Endothelial cell of umbilical vein (primary cell): ENCODE data around the gene NIPBL. TPM values are rescaled to one million over a fixed set of nuclear protein-coding genes. Genes with fewer than 3 reads are reported as not detected.

Source experiments
- BruUV-seq: library from RNA; stranded (reverse); fragments of 400-500 nt; replicated peaks from 2 replicates; lab custom pipeline; 2021; lab: Mats Ljungman, UMichigan
- CTCF ChIA-PET: fragments of 300-600, 350-600 bp; sonication (Branson Sonifier 250); formaldehyde crosslinking; loops from one replicate; lab custom pipeline; 2021; ENCODE audit warnings: antibody characterized with exemption, inconsistent platforms; lab: Charles Lee
- POLR2A ChIA-PET: fragments of 300-600, 350-600 bp; sonication (Branson Sonifier 250); formaldehyde crosslinking; loops from one replicate; lab custom pipeline; 2021; ENCODE audit warnings: antibody characterized with exemption, inconsistent platforms; lab: Charles Lee
- DNase-seq: peaks from one replicate; pipeline ENCODE4 v3.0.0-alpha.2; 2011; ENCODE audit warnings: low read depth, low spot score
- FAIRE-seq: peaks from 2 replicates; lab custom pipeline; 2011; peaks lifted over from hg19 to GRCh38; lab: Jason Lieb, UNC
- H2AFZ ChIP-seq: 2 replicates; pipeline ENCODE4 v1.6.0; 2012; ENCODE audit warnings: low read depth, low read length, control low read depth, inconsistent platforms
- H3K27ac ChIP-seq: 2 replicates; pipeline ENCODE4 v1.5.1; 2011; ENCODE audit warnings: low read depth, mild to moderate bottlenecking, control low read depth, low read length, moderate library complexity; ENCODE audit not compliant: insufficient read depth
- H3K27me3 ChIP-seq, 2 experiments: 2 replicates each; pipeline versions ENCODE4 v1.6.0 to v1.6.1; 2011; ENCODE audit warnings: low read length in 2 of 2, mixed read lengths in 1 of 2; ENCODE audit not compliant: control insufficient read depth in 2 of 2, insufficient read depth in 2 of 2
- H3K36me3 ChIP-seq, 2 experiments: 2 replicates in 1 of 2; 3 replicates in 1 of 2; pipeline ENCODE4 v1.5.1; 2011; ENCODE audit warnings: low read length in 2 of 2, mild to moderate bottlenecking in 1 of 2, moderate library complexity in 1 of 2; ENCODE audit not compliant: control insufficient read depth in 2 of 2, insufficient read depth in 2 of 2; ENCODE audit errors: extremely low read depth in 1 of 2
- H3K4me1 ChIP-seq: 3 replicates; pipeline ENCODE4 v1.5.1; 2011; ENCODE audit warnings: mild to moderate bottlenecking, low read length; ENCODE audit not compliant: control insufficient read depth, insufficient read depth; ENCODE audit errors: extremely low read depth
- H3K4me2 ChIP-seq: 2 replicates; pipeline ENCODE4 v1.6.1; 2011; ENCODE audit warnings: low read length, control low read depth, mixed read lengths; ENCODE audit not compliant: insufficient read depth
- H3K4me3 ChIP-seq, 3 experiments: fragments of 200-600 bp in 1 of 3; sonication (generic), shearing (Covaris generic) in 1 of 3; replicated peaks in 1 of 3; 2 replicates each; pipeline ENCODE4 v1.5.1; 2011 to 2016; ENCODE audit warnings: control low read depth in 3 of 3, low read length in 3 of 3, mild to moderate bottlenecking in 2 of 3, inconsistent platforms in 1 of 3, low read depth in 1 of 3, moderate library complexity in 1 of 3; ENCODE audit not compliant: insufficient read depth in 1 of 3
- H3K79me2 ChIP-seq: 2 replicates; pipeline ENCODE4 v1.6.0; 2012; ENCODE audit warnings: low read length, inconsistent platforms; ENCODE audit not compliant: control insufficient read depth, insufficient read depth
- H3K9ac ChIP-seq: replicated peaks from 2 replicates; pipeline ENCODE3; 2011; ENCODE audit warnings: low read length, control low read depth; ENCODE audit not compliant: insufficient read depth; ENCODE audit errors: extremely low read depth
- H3K9me1 ChIP-seq: replicated peaks from 3 replicates; pipeline ENCODE4 v1.6.0; 2011; ENCODE audit warnings: mild to moderate bottlenecking, low read length; ENCODE audit not compliant: control insufficient read depth, insufficient read depth; ENCODE audit errors: extremely low read depth
- H3K9me3 ChIP-seq: replicated peaks from 2 replicates; pipeline ENCODE4 v1.5.1; 2012; ENCODE audit warnings: low read length, inconsistent platforms; ENCODE audit not compliant: control insufficient read depth, insufficient read depth
- H4K20me1 ChIP-seq: replicated peaks from 2 replicates; pipeline ENCODE3; 2011; ENCODE audit warnings: mild to moderate bottlenecking, low read length; ENCODE audit not compliant: control insufficient read depth, insufficient read depth; ENCODE audit errors: extremely low read depth
- CTCF ChIP-seq, 2 donors: IDR thresholded peaks; 1 replicate in 1 of 2; 2 replicates in 1 of 2; pipeline ENCODE4 v1.5.1; 2011; ENCODE audit warnings: low read length in 2 of 2, mild to moderate bottlenecking in 2 of 2, moderate library complexity in 2 of 2, control low read depth in 1 of 2, inconsistent platforms in 1 of 2, low read depth in 1 of 2; ENCODE audit not compliant: insufficient read depth in 1 of 2; ENCODE audit errors: extremely low read depth in 1 of 2
- EZH2 ChIP-seq: IDR thresholded peaks from 2 replicates; pipeline ENCODE4 v1.6.1; 2012; ENCODE audit warnings: borderline replicate concordance, low read depth, mild to moderate bottlenecking, moderate library complexity, low read length, inconsistent platforms; ENCODE audit not compliant: severe bottlenecking
- FOS ChIP-seq: IDR thresholded peaks from 2 replicates; pipeline ENCODE4 v1.6.1; 2011; ENCODE audit warnings: mild to moderate bottlenecking, low read length, moderate library complexity, borderline replicate concordance; ENCODE audit not compliant: insufficient read depth
- GATA2 ChIP-seq: IDR thresholded peaks from 2 replicates; pipeline ENCODE4 v1.7.0; 2011; ENCODE audit warnings: low read depth, mild to moderate bottlenecking, moderate library complexity, mixed read lengths, low read length; ENCODE audit not compliant: insufficient read length, insufficient read depth
- JUN ChIP-seq: IDR thresholded peaks from 2 replicates; pipeline ENCODE4 v1.6.1; 2011; ENCODE audit warnings: borderline replicate concordance, low read depth; ENCODE audit not compliant: insufficient read length, insufficient read depth
- MAX ChIP-seq: IDR thresholded peaks from 2 replicates; pipeline ENCODE4 v1.6.1; 2011; ENCODE audit not compliant: insufficient read depth, insufficient read length
- MYC ChIP-seq: IDR thresholded peaks from one replicate; pipeline ENCODE4 v1.6.1; 2011; ENCODE audit warnings: mild to moderate bottlenecking, low read depth, low read length
- POLR2A ChIP-seq: IDR thresholded peaks from 2 replicates; pipeline ENCODE4 v1.6.1; 2012; ENCODE audit warnings: low read depth, mild to moderate bottlenecking, control low read depth, low read length
- POLR2AphosphoS5 ChIP-seq: IDR thresholded peaks from 2 replicates; pipeline ENCODE4 v1.6.1; 2012; ENCODE audit warnings: low read depth, mild to moderate bottlenecking, control low read depth, low read length, moderate library complexity; ENCODE audit not compliant: insufficient read depth
- dilution Hi-C: fragments of 300-500 bp; cut with MboI; formaldehyde crosslinking; loops from one replicate; pipeline ENCODE4 v1.15.0; 2019; ENCODE audit warnings: low sequenced_read_pairs; ENCODE audit not compliant: extremely low pct_ligation_motif_present
- intact Hi-C: fragments of 100-400 bp; cut with micrococcal nuclease; formaldehyde crosslinking; loops from one replicate; pipeline ENCODE4 v1.10.0; 2022
- polyA plus RNA-seq, 4 experiments: library from polyadenylated mRNA; depleted of rRNA in 3 of 4; stranded (reverse) in 3 of 4; unstranded in 1 of 4; fragments of >200 nt; gene quantifications; 2 replicates each; pipeline versions ENCODE4 v1.2.1 to v1.2.3, GENCODE V29; 2011 to 2012; ENCODE audit warnings: missing spikeins in 1 of 4
- total RNA-seq: library from RNA; stranded (reverse); gene quantifications from 2 replicates; pipeline ENCODE4 v1.2.3, GENCODE V29; 2021

Gene NIPBL
- total and polyA plus RNA-seq, 2 donors (not counting 3 experiments of a cell fraction or from before 2014, with no cell fraction given) = 15.5 to 50.7 TPM

GRCh38 chr5:36957953-36958537 lies 81.5 kb downstream of the NIPBL start:
- no peaks in the 10 kb centered on the region for H3K27me3 ChIP-seq
- H3K36me3 ChIP-seq = no peaks in the 10 kb centered on the region
- H3K27ac ChIP-seq = no peak overlapping the region
- no peaks in the 10 kb centered on the region for H3K4me1 ChIP-seq
- H2AFZ ChIP-seq = no peak overlapping the region
- ChIA-PET CTCF (interaction anchor here (0.9 to 1.5 kb wide), 3 partner anchors 11 to 16 kb away, joined by 3 to 7 read pairs (median 3); no protein-coding TSS in a partner anchor), POLR2A (interaction anchor here (0.6 kb wide), 1 partner anchor 34 kb away, joined by 10 read pairs; no protein-coding TSS in a partner anchor)
- no peak overlapping the region for H3K4me3 ChIP-seq
- intact Hi-C loops (no loop called here), dilution Hi-C loops (no loop called here)
- FAIRE-seq (no peak), DNase-seq (no peak)
- H3K4me2 ChIP-seq = no peak overlapping the region
- H3K79me2 ChIP-seq = peaks cover 11% of the 10 kb centered on the region
- H3K9me3 ChIP-seq = no peaks in the 10 kb centered on the region
- no peak for TF ChIP-seq POLR2AphosphoS5
- TF ChIP-seq MAX = no peak
- TF ChIP-seq MYC = no peak
- no peak for TF ChIP-seq GATA2
- TF ChIP-seq JUN = no peak
- no peak for TF ChIP-seq FOS
- TF ChIP-seq EZH2 = no peak
- TF ChIP-seq CTCF (IDR thresholded peaks at IDR 0.05; ENCODE audit: extremely low read depth in 1 of 2, insufficient read depth in 1 of 2, low read depth in 1 of 2, low read length in 2 of 2) = no peak
- no peak for TF ChIP-seq POLR2A
- no peaks in the 10 kb centered on the region for H4K20me1 ChIP-seq
- BruUV-seq = no TSS peak
- H3K9me1 ChIP-seq = no peaks in the 10 kb centered on the region
- no peak overlapping the region for H3K9ac ChIP-seq
